ENCODE data around the gene SPACA5.

GRCh38 chrX:48035891-48036290 lies 29.1 kb downstream of the SPACA5 start:
- TF ChIP-seq NCOA2 (IDR thresholded peaks at IDR 0.05; ENCODE audit: partially characterized antibody in 2 of 2) (no peak), ZBTB1 (CRISPR knock-in tag; IDR thresholded peaks at IDR 0.05; ENCODE audit: borderline replicate concordance, low read depth) (no peak), KLF10 (CRISPR knock-in tag; IDR thresholded peaks at IDR 0.05) (no peak), CTCF (IDR thresholded peaks at IDR 0.05 in 2 of 3, conservative IDR thresholded peaks at IDR 0.05 in 1 of 3; ENCODE audit: insufficient read depth in 2 of 3, low read depth in 1 of 3, low read length in 3 of 3) (no peak), EZH2 (IDR thresholded peaks at IDR 0.05; ENCODE audit: borderline replicate concordance, low read depth, low read length) (no peak), BMI1 (IDR thresholded peaks at IDR 0.05; ENCODE audit: low read length) (no peak), TCF15 (CRISPR knock-in tag; IDR thresholded peaks at IDR 0.05) (no peak), NR2C1 (IDR thresholded peaks at IDR 0.05) (no peak), NR2C1 (tag; IDR thresholded peaks at IDR 0.05) (no peak), NR1H2 (CRISPR knock-in tag; IDR thresholded peaks at IDR 0.05) (no peak), NFYB (IDR thresholded peaks at IDR 0.05; ENCODE audit: extremely low read depth, insufficient read length) (no peak), E2F1 (CRISPR knock-in tag; IDR thresholded peaks at IDR 0.05) (no peak), BRCA1 (IDR thresholded peaks at IDR 0.05) (no peak), BRCA1 (CRISPR knock-in tag; IDR thresholded peaks at IDR 0.05) (no peak), MITF (IDR thresholded peaks at IDR 0.05) (no peak)

Measured in K562 (cell line).